HG03439 (cell line): ENCODE results near the gene C17orf67.

Experiments
- ATAC-seq: cut with Tn5 transposase; IDR thresholded peaks from one replicate; pipeline ENCODE4 v1.9.1; 2021; ENCODE audit warnings: mild to moderate bottlenecking, moderate library complexity; ENCODE audit not compliant: unreplicated experiment

The C17orf67 gene

GRCh38 chr17:56834380-56835263 lies 902 bp upstream of the C17orf67 start:
- peak; percentile 38 for ATAC-seq

- ATAC-seq, result peak; percentile 48
These were observed 487 bp downstream of the C17orf67 start for GRCh38 chr17:56833057-56833808.

GRCh38 chr17:56832446-56832845 lies 1.3 kb downstream of the C17orf67 start:
- ATAC-seq, result no peak

GRCh38 chr17:56831369-56832095 lies 2.2 kb downstream of the C17orf67 start:
- no peak for ATAC-seq

- no peak for ATAC-seq
These were observed 2.9 kb downstream of the C17orf67 start for GRCh38 chr17:56830726-56831368.

GRCh38 chr17:56826611-56827414 lies 6.9 kb downstream of the C17orf67 start:
- ATAC-seq, result no peak

- ATAC-seq, result no peak
These were observed 9.2 kb downstream of the C17orf67 start for GRCh38 chr17:56824503-56824902.

GRCh38 chr17:56823848-56824247 lies 9.9 kb downstream of the C17orf67 start:
- ATAC-seq, result no peak

- ATAC-seq, result no peak
These were observed 11.0 kb downstream of the C17orf67 start for GRCh38 chr17:56822725-56823124.

- no peak for ATAC-seq
These were observed 11.7 kb downstream of the C17orf67 start for GRCh38 chr17:56821847-56822534.

- no peak for ATAC-seq
These were observed 13.5 kb downstream of the C17orf67 start for GRCh38 chr17:56820207-56820606.

- ATAC-seq, result peak; percentile 77
These were observed 14.1 kb downstream of the C17orf67 start for GRCh38 chr17:56819431-56820145.

- ATAC-seq, result no peak
These were observed 14.7 kb downstream of the C17orf67 start for GRCh38 chr17:56819030-56819429.

GRCh38 chr17:56817066-56817465 lies 16.7 kb downstream of the C17orf67 start:
- ATAC-seq, result no peak

- no peak for ATAC-seq
These were observed 18.0 kb downstream of the C17orf67 start for GRCh38 chr17:56815711-56816110.

- no peak for ATAC-seq
These were observed 20.8 kb downstream of the C17orf67 start for GRCh38 chr17:56812901-56813388.

GRCh38 chr17:56810891-56811775 lies 22.6 kb downstream of the C17orf67 start:
- no peak for ATAC-seq

- ATAC-seq, result no peak
These were observed 23.4 kb downstream of the C17orf67 start for GRCh38 chr17:56810343-56810742.
